HG02840 (cell line): ENCODE data around the gene CCDC97.
"Not testable (repeated sequence)": the region's sequence is repeated elsewhere in the genome, so short reads cannot be mapped to it uniquely, and the experiment has no call there.

ENCODE experiments used
- ATAC-seq: cut with Tn5 transposase; IDR thresholded peaks from one replicate; pipeline ENCODE4 v1.9.1; 2021; ENCODE audit warnings: mild to moderate bottlenecking, moderate library complexity, moderate number of reproducible peaks; ENCODE audit not compliant: unreplicated experiment, low FRiP score

Gene CCDC97

DNA sequence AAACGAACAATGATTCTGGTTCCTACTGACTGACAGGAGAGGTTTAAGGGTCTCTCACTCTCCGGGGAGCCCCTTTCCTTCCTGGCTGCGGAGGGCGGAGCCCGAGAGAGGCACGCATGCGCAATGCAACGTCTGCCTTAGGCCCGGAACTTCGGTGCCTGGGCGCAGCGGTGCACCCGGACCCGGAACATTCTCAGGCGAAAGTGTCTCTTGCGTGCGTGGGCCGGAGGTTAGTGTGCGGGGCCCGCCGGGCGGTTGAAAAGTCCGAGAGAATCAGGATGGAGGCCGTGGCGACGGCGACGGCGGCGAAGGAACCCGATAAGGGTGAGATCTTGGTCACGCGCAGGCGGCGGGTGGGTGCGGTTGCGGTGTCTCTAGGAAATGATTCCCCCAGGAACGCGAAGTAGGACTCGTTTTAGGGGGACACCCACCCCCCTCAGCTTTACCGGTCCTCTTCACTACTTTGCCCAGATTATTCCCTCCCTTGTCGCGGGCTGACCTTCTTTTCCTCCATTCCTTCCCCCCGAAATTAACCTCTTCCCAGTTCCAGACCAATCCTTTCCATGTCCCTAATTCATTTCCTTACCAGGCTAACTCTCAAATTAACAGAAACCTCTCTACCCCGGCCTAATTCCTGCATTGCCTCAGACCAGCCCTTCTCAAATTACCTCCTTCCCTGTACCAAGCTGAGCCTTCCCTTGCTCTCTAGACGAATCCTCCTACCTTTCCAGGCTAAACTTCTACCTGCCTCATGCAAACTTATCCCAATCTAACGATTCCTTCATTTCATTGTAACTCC lies at the start of gene CCDC97:
Gene CCDC97, plus strand, starts transcription at position 140 of the 799 bp plus-strand sequence. Its CDS starts 139 bp downstream, at position 279.
- ATAC-seq: peak; percentile 72

GRCh38 chr19:41261474-41262190 lies 48.3 kb upstream of the CCDC97 start:
- no peak for ATAC-seq

DNA sequence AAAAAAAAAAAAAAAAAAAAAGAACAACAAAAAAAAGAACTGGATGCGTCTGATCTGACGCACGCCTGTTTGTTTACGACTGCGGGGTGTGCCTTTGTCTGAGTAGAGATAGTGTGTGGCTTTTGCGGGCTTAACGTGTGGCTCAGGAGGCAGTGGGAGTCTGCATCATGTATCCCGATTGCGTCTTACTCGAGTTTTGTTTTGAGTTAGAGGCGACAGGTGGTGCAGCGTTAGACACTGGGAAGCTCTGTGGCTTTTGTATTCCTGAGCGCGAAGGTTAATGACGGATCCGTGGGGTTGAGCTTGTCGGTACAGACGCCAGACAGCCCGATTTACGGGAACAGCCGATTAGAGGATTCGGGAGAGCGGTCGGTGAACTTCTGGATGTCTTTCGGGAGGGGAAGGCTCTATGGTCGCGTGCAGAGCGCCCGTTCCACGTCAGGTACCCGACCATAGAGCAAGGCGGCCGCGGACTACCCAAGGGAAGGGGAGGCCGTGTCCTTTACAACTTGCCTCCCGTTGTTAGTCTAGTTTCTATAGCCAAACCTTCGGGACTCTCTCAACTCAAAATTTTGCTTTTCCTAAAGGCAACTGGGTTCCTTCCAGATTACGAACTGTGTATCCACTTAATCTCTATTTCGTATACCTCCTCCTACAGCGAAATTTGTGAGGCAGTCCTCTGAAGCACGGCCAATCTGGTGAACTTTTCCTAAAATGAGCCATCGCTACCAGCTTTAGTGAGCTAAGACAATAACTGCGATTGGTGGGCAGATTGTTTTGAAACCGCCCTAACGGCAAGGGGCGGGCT lies 46.7 kb upstream of the CCDC97 start:
- ATAC-seq: no peak

DNA sequence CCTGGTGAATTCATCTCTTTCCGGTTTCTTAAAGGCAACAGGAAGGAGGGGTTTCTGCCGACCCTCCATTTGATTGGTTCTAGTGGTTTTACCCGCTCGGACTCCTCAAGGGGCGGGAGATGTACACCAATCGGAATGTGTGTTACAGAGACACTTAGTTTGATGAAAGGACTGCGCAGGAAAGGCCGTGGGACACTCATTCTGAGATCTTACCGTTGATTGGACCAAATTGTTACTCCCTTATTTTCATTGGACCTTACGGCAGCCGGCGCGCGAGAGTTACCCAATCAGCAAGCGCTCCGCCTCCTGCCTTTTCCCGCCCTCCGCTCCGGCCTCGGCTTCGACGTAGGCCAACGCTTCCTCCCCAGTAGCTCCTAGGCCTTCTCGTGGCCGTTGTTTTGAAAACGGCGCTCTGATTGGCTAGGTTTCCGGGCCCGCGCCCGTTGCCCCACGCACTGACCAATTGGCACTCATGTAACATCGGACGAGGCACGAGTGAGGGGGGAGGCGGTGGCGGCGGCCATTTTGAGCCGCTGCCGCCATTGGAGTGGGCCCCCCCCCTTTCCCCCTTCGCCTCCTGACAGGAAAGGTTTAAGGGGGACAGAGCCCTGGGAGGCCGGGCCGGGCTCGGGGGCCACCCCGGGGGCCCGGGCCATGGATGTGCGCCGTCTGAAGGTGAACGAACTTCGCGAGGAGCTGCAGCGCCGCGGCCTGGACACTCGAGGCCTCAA lies 46.0 kb upstream of the CCDC97 start, which contains the start of gene HNRNPUL1:
Gene HNRNPUL1, plus strand, starts transcription at position 523 of the 731 bp plus-strand sequence. Its CDS starts 132 bp downstream, at position 655.
- peak; percentile 76 for ATAC-seq

DNA sequence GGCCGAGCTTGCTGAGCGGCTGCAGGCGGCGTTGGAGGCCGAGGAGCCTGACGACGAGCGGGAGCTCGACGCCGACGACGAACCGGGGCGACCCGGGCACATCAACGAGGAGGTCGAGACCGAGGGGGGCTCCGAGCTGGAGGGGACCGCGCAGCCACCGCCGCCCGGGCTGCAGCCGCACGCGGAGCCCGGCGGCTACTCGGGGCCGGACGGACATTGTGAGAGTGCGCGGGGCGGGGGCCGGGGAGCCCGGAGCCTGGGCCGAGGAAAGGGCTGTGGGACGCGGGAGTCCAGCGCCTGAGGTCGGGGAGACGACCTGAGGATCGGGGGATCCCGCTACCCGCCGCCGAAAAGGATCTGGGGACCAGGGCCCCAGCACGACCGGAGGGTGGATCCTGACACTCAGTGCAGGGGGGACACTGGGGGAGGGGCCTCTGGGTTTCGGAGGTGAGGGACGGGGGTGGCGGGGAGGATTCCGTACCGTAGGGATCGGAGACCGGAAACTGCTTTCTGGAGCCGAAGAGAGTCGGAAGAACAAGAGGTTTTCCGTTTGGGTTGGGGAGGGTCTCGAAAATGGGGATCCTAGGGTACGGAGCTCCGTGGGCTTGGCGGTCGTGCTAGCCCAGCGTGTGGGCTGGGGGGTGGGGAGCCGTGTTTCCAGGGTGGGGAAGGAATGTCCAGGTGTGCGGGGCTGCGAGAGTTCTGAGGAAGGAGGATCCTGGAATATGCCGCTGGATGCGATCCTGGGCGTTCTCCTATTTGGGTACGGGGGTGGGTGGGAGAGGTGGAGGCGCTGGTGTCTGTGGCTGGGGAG lies 45.2 kb upstream of the CCDC97 start:
- ATAC-seq: no peak

- no peak for ATAC-seq
Measured at GRCh38 chr19:41265395-41266153, 44.4 kb upstream of the CCDC97 start.

DNA sequence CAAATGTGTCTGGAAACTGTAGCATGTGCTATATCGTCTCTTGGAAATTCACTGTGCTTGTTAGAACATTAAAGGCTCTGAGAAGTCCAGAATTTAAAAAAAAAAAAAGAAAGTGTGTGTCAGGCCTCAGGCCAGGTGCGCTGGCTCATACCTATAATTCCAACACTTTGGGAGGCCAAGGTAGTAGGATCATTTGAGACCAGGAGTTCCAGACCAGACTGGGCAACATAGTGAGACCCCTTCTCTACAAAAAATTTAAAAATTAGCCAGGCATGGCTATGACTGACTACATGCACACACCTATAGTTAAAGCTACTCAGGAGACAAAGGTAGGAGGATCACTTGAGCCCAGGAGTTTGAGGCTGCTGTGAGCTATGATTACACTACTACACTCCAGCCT lies 40.9 kb upstream of the CCDC97 start:
- ATAC-seq: no peak

GRCh38 chr19:41269571-41269970 lies 40.4 kb upstream of the CCDC97 start:
- ATAC-seq: no peak

DNA sequence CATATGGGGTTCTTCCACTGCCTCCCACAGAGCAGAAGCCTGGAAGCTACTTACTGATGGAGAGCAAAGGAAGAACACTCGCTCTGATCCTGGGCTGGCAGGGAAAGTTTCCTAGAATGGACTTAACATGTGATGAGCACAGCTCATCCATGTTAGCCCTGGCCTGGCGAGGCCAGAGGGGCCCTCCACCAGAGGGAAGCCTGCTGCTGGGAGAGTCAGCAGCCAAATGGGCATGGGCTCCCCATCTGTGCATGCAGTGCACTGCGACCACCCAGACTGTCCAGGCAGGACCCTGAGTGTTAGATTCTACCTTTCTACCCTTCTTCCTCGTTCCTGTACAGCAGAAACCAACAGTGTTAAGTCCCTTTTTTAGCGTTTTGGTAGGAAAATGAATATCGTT lies 36.9 kb upstream of the CCDC97 start:
- no peak for ATAC-seq

DNA sequence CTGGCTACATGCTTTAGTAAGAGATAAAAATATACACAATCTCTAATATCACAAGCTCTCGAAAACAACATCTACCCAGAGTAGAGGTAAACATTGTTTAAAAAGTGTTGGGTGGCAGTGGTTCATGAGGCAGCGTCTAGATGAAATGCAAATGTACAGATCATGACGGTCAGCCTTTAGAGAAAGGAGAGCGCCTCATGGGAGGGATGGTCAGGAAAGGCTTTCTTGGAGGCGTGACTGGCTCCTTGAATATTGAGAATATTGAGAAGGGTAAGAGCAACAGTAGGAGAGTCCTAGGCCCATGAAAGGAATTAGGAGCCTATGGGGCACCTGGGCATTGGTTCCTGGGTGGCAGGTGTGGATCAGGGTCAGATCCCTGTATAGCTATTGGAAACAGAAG lies 35.2 kb upstream of the CCDC97 start:
- no peak for ATAC-seq

- ATAC-seq: no peak
Measured at GRCh38 chr19:41276231-41276630, 33.7 kb upstream of the CCDC97 start.

DNA sequence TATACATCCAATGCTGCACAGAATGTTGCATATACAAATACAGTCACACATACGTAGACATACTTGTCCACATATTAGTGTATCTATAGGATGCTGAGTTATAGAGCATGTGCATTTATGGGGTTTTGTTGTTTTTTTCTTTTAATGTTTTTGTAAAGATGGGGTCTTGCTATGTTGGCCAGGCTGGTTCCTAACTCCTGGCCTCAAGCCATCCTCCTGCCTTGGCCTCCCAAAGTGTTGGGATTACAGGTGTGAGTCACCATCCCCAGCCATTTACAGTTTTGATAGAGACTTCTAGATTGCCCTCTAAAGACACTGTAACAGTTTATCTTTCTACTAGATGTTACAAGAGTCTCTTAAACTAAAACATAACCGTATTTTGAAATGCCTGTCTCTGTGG lies 31.5 kb upstream of the CCDC97 start:
- ATAC-seq: no peak

DNA sequence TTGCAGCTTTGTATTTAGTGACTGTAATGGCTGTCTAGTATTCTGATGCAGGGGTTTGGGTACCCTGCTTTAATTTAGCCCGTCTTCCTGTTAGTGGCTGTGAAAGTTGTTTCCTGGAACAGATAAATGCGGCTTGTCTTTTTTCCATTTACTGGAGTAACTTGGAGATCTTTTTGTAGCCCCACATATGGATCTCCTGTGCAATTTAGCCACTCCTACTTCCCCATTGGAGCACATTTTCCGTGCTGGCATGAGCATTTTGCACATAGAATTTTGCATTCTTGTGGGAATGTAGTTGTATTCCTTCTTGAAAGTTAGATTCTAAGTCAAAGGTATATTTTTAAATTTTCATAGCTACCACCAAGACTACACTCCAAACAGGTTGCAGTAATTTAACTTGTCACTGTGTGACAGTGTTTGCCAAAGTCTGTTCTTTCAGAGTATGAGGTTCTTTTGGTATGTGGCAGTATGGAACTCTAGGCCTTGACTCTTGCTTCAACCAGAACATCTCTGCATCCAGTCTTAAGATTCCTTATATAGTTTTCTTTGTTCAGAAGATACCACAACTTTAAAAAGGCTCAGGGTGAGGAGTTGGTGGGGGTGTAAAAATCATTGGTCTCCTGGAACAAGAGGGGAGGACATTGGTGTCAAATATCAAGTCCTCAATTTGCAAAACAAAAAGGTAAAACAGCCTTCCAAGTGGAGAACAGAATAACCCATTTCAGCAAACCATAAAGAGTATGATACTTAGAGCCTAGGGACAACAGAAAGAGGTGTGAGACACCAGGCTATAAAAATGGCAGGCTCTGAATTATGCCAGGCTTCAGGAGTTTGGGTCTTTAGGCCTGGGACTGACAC lies 21.1 kb upstream of the CCDC97 start:
- ATAC-seq: no peak

DNA sequence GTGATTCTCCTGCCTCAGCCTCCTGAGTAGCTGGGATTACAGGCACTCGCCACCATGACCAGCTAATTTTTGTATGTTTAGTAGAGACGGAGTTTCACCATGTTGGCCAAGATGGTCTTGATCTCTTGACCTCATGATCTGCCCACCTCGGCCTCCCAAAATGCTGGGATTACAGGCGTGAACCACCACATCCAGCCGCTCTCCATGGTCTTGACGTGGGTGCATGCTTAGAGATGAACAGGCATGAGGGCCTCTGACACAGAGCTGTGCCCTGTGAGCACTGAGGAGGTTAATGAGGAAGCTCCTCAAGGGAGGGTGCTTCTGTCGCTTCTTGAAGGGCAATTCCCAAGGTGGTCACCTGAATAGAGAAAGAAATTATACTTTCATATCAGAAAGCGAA lies 20.2 kb upstream of the CCDC97 start:
- ATAC-seq: not testable (repeated sequence)

DNA sequence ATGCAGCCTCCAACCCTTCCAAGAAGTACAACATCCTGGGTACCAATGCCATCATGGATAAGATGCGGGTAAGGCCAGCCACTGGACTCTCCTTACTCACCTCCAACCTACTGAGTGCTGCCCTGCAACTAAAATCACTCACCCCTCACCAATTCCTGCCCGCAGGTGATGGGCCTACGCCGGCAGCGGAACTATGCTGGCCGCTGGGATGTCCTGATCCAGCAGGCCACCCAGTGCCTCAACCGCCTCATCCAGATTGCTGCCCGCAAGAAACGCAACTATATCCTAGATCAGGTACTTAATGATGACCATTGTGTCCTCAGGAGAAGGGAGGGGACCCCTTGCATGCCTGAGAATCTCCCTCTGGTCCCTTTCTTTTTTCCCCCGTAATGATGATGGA lies 15.6 kb upstream of the CCDC97 start:
- ATAC-seq: no peak

GRCh38 chr19:41295499-41295898 lies 14.5 kb upstream of the CCDC97 start:
- no peak for ATAC-seq

- ATAC-seq: no peak
Measured at GRCh38 chr19:41296433-41296871, 13.5 kb upstream of the CCDC97 start.
